Measurements from ENCODE around the gene TAL1.
A peak's percentile ranks its signal among the peaks of the same experiment; 100 is the strongest.

The TAL1 gene

GRCh38 chr1:47179017-47179987 is 52.7 kb downstream of the TAL1 start:
- H3K27ac ChIP-seq (ENCODE audit: low read depth, low read length), result no peak overlapping the region
- H3K23ac ChIP-seq (ENCODE audit: low read length), result no peak overlapping the region
- DNase-seq, result peak; percentile 99
- WGBS (ENCODE audit: extremely low coverage, insufficient coverage, low lambda C conversion rate), result no CpG with 5 or more reads among the region's 30 CpGs
- H3K18ac ChIP-seq (ENCODE audit: low read length), result no peak overlapping the region
- H3K4me1 ChIP-seq (ENCODE audit: control insufficient read depth, low read depth, low read length), result peaks cover 3% of the 10 kb centered on the region
- H3K9ac ChIP-seq (ENCODE audit: low read length), result peak overlapping the region; percentile 34
- no peaks in the 10 kb centered on the region for H3K79me1 ChIP-seq (ENCODE audit: low read length)
- H4K5ac ChIP-seq (ENCODE audit: low read length), result peak overlapping the region; percentile 98
- H3K27me3 ChIP-seq (ENCODE audit: insufficient read depth, low read length, poor library complexity), result no peaks in the 10 kb centered on the region
- H3K79me2 ChIP-seq (ENCODE audit: control insufficient read depth, insufficient read depth, low read length), result no peaks in the 10 kb centered on the region
- H2BK120ac ChIP-seq (ENCODE audit: low read depth, low read length), result no peak overlapping the region
- peak overlapping the region; percentile 10 for H3K4ac ChIP-seq (ENCODE audit: low read depth, low read length)
- H2BK5ac ChIP-seq (ENCODE audit: low read length), result no peak overlapping the region
- H3K56ac ChIP-seq (ENCODE audit: low read length), result peak overlapping the region; percentile 88
- H3K4me2 ChIP-seq (ENCODE audit: low read length), result peak overlapping the region; percentile 48
- H4K8ac ChIP-seq (ENCODE audit: low read depth, low read length), result no peak overlapping the region
- H3K36me3 ChIP-seq (ENCODE audit: control insufficient read depth, insufficient read depth, low read length), result no peaks in the 10 kb centered on the region
- H3K4me3 ChIP-seq (ENCODE audit: low read length), result no peak overlapping the region
- H2AK5ac ChIP-seq (ENCODE audit: low read length), result no peak overlapping the region
- H2BK15ac ChIP-seq (replicated peaks; ENCODE audit: low read depth), result no peak overlapping the region

GRCh38 chr1:47178654-47179016 is 53.4 kb downstream of the TAL1 start:
- H3K27ac ChIP-seq (ENCODE audit: low read depth, low read length), result no peak overlapping the region
- no peaks in the 10 kb centered on the region for H3K36me3 ChIP-seq (ENCODE audit: control insufficient read depth, insufficient read depth, low read length)
- H3K4ac ChIP-seq (ENCODE audit: low read depth, low read length), result peak overlapping the region; percentile 10
- no CpG with 5 or more reads among the region's 8 CpGs for WGBS (ENCODE audit: extremely low coverage, insufficient coverage, low lambda C conversion rate)
- no peak overlapping the region for H2BK15ac ChIP-seq (replicated peaks; ENCODE audit: low read depth)
- H3K79me2 ChIP-seq (ENCODE audit: control insufficient read depth, insufficient read depth, low read length), result no peaks in the 10 kb centered on the region
- H2AK5ac ChIP-seq (ENCODE audit: low read length), result peak overlapping the region; percentile 92
- peak overlapping the region; percentile 48 for H3K4me2 ChIP-seq (ENCODE audit: low read length)
- H3K23ac ChIP-seq (ENCODE audit: low read length), result no peak overlapping the region
- no peak overlapping the region for H3K4me3 ChIP-seq (ENCODE audit: low read length)
- H2BK120ac ChIP-seq (ENCODE audit: low read depth, low read length), result no peak overlapping the region
- no peak overlapping the region for H3K18ac ChIP-seq (ENCODE audit: low read length)
- no peaks in the 10 kb centered on the region for H3K79me1 ChIP-seq (ENCODE audit: low read length)
- no peaks in the 10 kb centered on the region for H3K27me3 ChIP-seq (ENCODE audit: insufficient read depth, low read length, poor library complexity)
- H3K9ac ChIP-seq (ENCODE audit: low read length), result peak overlapping the region; percentile 34
- DNase-seq, result no peak
- H3K4me1 ChIP-seq (ENCODE audit: control insufficient read depth, low read depth, low read length), result peaks cover 3% of the 10 kb centered on the region
- H4K5ac ChIP-seq (ENCODE audit: low read length), result peak overlapping the region; percentile 98
- H4K8ac ChIP-seq (ENCODE audit: low read depth, low read length), result no peak overlapping the region
- H2BK5ac ChIP-seq (ENCODE audit: low read length), result no peak overlapping the region
- peak overlapping the region; percentile 88 for H3K56ac ChIP-seq (ENCODE audit: low read length)

- H3K27me3 ChIP-seq (ENCODE audit: insufficient read depth, low read length, poor library complexity), result no peaks in the 10 kb centered on the region
Observed at GRCh38 chr1:47178020-47178419, 54.0 kb downstream of the TAL1 start.

GRCh38 chr1:47175227-47175934 is 56.6 kb downstream of the TAL1 start:
- H3K4me3 ChIP-seq (ENCODE audit: low read length), result no peak overlapping the region
- H2AK5ac ChIP-seq (ENCODE audit: low read length), result no peak overlapping the region
- no peak overlapping the region for H3K23ac ChIP-seq (ENCODE audit: low read length)
- no peak overlapping the region for H3K56ac ChIP-seq (ENCODE audit: low read length)
- no peak overlapping the region for H2BK5ac ChIP-seq (ENCODE audit: low read length)
- no peak overlapping the region for H3K9ac ChIP-seq (ENCODE audit: low read length)
- H2BK15ac ChIP-seq (replicated peaks; ENCODE audit: low read depth), result no peak overlapping the region
- H3K18ac ChIP-seq (ENCODE audit: low read length), result no peak overlapping the region
- no peak overlapping the region for H4K8ac ChIP-seq (ENCODE audit: low read depth, low read length)
- H4K5ac ChIP-seq (ENCODE audit: low read length), result no peak overlapping the region
- H3K4me1 ChIP-seq (ENCODE audit: control insufficient read depth, low read depth, low read length), result peaks cover 3% of the 10 kb centered on the region
- H3K27me3 ChIP-seq (ENCODE audit: insufficient read depth, low read length, poor library complexity), result no peaks in the 10 kb centered on the region
- no peak overlapping the region for H3K4ac ChIP-seq (ENCODE audit: low read depth, low read length)
- no peaks in the 10 kb centered on the region for H3K36me3 ChIP-seq (ENCODE audit: control insufficient read depth, insufficient read depth, low read length)
- no peaks in the 10 kb centered on the region for H3K79me1 ChIP-seq (ENCODE audit: low read length)
- H3K79me2 ChIP-seq (ENCODE audit: control insufficient read depth, insufficient read depth, low read length), result no peaks in the 10 kb centered on the region
- peak; percentile 80 for DNase-seq
- WGBS (ENCODE audit: extremely low coverage, insufficient coverage, low lambda C conversion rate), result no CpG with 5 or more reads among the region's 11 CpGs
- H3K4me2 ChIP-seq (ENCODE audit: low read length), result no peak overlapping the region
- H2BK120ac ChIP-seq (ENCODE audit: low read depth, low read length), result no peak overlapping the region
- no peak overlapping the region for H3K27ac ChIP-seq (ENCODE audit: low read depth, low read length)

More at GRCh38 chr1:47178020-47178419, 54.0 kb downstream of the TAL1 start:
- Histone ChIP-seq H4K5ac (ENCODE audit: low read length) (no peak overlapping the region), H2BK5ac (ENCODE audit: low read length) (no peak overlapping the region), H3K4me3 (ENCODE audit: low read length) (no peak overlapping the region), H4K8ac (ENCODE audit: low read depth, low read length) (no peak overlapping the region), H2AK5ac (ENCODE audit: low read length) (no peak overlapping the region), H2BK120ac (ENCODE audit: low read depth, low read length) (no peak overlapping the region), H3K36me3 (ENCODE audit: control insufficient read depth, insufficient read depth, low read length) (no peaks in the 10 kb centered on the region), H3K4me2 (ENCODE audit: low read length) (no peak overlapping the region), H3K4me1 (ENCODE audit: control insufficient read depth, low read depth, low read length) (peaks cover 3% of the 10 kb centered on the region), H3K79me2 (ENCODE audit: control insufficient read depth, insufficient read depth, low read length) (no peaks in the 10 kb centered on the region), H3K56ac (ENCODE audit: low read length) (no peak overlapping the region), H3K4ac (ENCODE audit: low read depth, low read length) (no peak overlapping the region), H2BK15ac (replicated peaks; ENCODE audit: low read depth) (no peak overlapping the region), H3K27ac (ENCODE audit: low read depth, low read length) (no peak overlapping the region), H3K9ac (ENCODE audit: low read length) (no peak overlapping the region), H3K23ac (ENCODE audit: low read length) (no peak overlapping the region), H3K18ac (ENCODE audit: low read length) (no peak overlapping the region), H3K79me1 (ENCODE audit: low read length) (no peaks in the 10 kb centered on the region)
- no peak for DNase-seq
- no CpG with 5 or more reads among the region's 6 CpGs for WGBS (ENCODE audit: extremely low coverage, insufficient coverage, low lambda C conversion rate)

GRCh38 chr1:47174656-47175020 is 57.4 kb downstream of the TAL1 start:
- H2BK120ac ChIP-seq (ENCODE audit: low read depth, low read length), result no peak overlapping the region
- no peak overlapping the region for H3K56ac ChIP-seq (ENCODE audit: low read length)
- DNase-seq, result no peak
- H3K79me2 ChIP-seq (ENCODE audit: control insufficient read depth, insufficient read depth, low read length), result no peaks in the 10 kb centered on the region
- H3K4me3 ChIP-seq (ENCODE audit: low read length), result no peak overlapping the region
- H2AK5ac ChIP-seq (ENCODE audit: low read length), result no peak overlapping the region
- no peak overlapping the region for H2BK15ac ChIP-seq (replicated peaks; ENCODE audit: low read depth)
- H3K79me1 ChIP-seq (ENCODE audit: low read length), result no peaks in the 10 kb centered on the region
- no peak overlapping the region for H3K4me2 ChIP-seq (ENCODE audit: low read length)
- H3K27me3 ChIP-seq (ENCODE audit: insufficient read depth, low read length, poor library complexity), result no peaks in the 10 kb centered on the region
- H3K18ac ChIP-seq (ENCODE audit: low read length), result no peak overlapping the region
- no peak overlapping the region for H2BK5ac ChIP-seq (ENCODE audit: low read length)
- no peak overlapping the region for H3K9ac ChIP-seq (ENCODE audit: low read length)
- peaks cover 3% of the 10 kb centered on the region for H3K4me1 ChIP-seq (ENCODE audit: control insufficient read depth, low read depth, low read length)
- H4K5ac ChIP-seq (ENCODE audit: low read length), result no peak overlapping the region
- no peaks in the 10 kb centered on the region for H3K36me3 ChIP-seq (ENCODE audit: control insufficient read depth, insufficient read depth, low read length)
- H4K8ac ChIP-seq (ENCODE audit: low read depth, low read length), result no peak overlapping the region
- no peak overlapping the region for H3K23ac ChIP-seq (ENCODE audit: low read length)
- no peak overlapping the region for H3K27ac ChIP-seq (ENCODE audit: low read depth, low read length)
- H3K4ac ChIP-seq (ENCODE audit: low read depth, low read length), result no peak overlapping the region

Data from mesendoderm (in vitro differentiated cells).